IPS-18a (cell line): ENCODE measurements around the gene ARHGAP22.

Source experiments
- H3K27ac ChIP-seq: one replicate; pipeline ENCODE4 v1.5.1; 2013; ENCODE audit warnings: low read length
- H3K27me3 ChIP-seq: one replicate; pipeline ENCODE4 v1.6.1; 2013; ENCODE audit warnings: mild to moderate bottlenecking, low read length; ENCODE audit not compliant: control insufficient read depth, insufficient read depth
- H3K36me3 ChIP-seq: one replicate; pipeline ENCODE4 v1.6.1; 2013; ENCODE audit warnings: low read depth, low read length; ENCODE audit not compliant: control insufficient read depth
- H3K4me1 ChIP-seq: one replicate; pipeline ENCODE4 v1.6.1; 2013; ENCODE audit warnings: low read depth, low read length; ENCODE audit not compliant: control insufficient read depth
- H3K4me3 ChIP-seq: one replicate; pipeline ENCODE4 v1.5.1; 2013; ENCODE audit warnings: low read length
- H3K9ac ChIP-seq: one replicate; pipeline ENCODE4 v1.6.1; 2013; ENCODE audit warnings: mild to moderate bottlenecking, low read length, moderate library complexity
- H3K9me3 ChIP-seq: one replicate; pipeline ENCODE4 v1.6.1; 2013; ENCODE audit warnings: low read depth, low read length; ENCODE audit not compliant: control insufficient read depth

The ARHGAP22 gene

GRCh38 chr10:48554656-48555055 is 50.2 kb downstream of the ARHGAP22 start:
- H3K4me1 ChIP-seq, result peaks cover 4% of the 10 kb centered on the region
- no peak overlapping the region for H3K4me3 ChIP-seq
- no peaks in the 10 kb centered on the region for H3K9me3 ChIP-seq
- no peak overlapping the region for H3K27ac ChIP-seq
- H3K9ac ChIP-seq, result no peak overlapping the region
- no peaks in the 10 kb centered on the region for H3K36me3 ChIP-seq
- no peaks in the 10 kb centered on the region for H3K27me3 ChIP-seq

- no peak overlapping the region for H3K4me3 ChIP-seq
- no peaks in the 10 kb centered on the region for H3K27me3 ChIP-seq
- H3K9me3 ChIP-seq, result no peaks in the 10 kb centered on the region
- H3K27ac ChIP-seq, result no peak overlapping the region
- H3K9ac ChIP-seq, result no peak overlapping the region
- no peaks in the 10 kb centered on the region for H3K36me3 ChIP-seq
- H3K4me1 ChIP-seq, result peaks cover 4% of the 10 kb centered on the region
Observed at GRCh38 chr10:48554246-48554645, 50.6 kb downstream of the ARHGAP22 start.

GRCh38 chr10:48552946-48553564 is 51.8 kb downstream of the ARHGAP22 start:
- Histone ChIP-seq H3K9ac (no peak overlapping the region), H3K27ac (no peak overlapping the region), H3K36me3 (no peaks in the 10 kb centered on the region), H3K9me3 (no peaks in the 10 kb centered on the region), H3K4me3 (no peak overlapping the region), H3K4me1 (peaks cover 4% of the 10 kb centered on the region), H3K27me3 (no peaks in the 10 kb centered on the region)

- Histone ChIP-seq H3K27ac (no peak overlapping the region), H3K9ac (no peak overlapping the region), H3K4me3 (no peak overlapping the region), H3K36me3 (no peaks in the 10 kb centered on the region), H3K27me3 (no peaks in the 10 kb centered on the region), H3K4me1 (peaks cover 4% of the 10 kb centered on the region), H3K9me3 (no peaks in the 10 kb centered on the region)
Observed at GRCh38 chr10:48551861-48552591, 52.8 kb downstream of the ARHGAP22 start.

- no peak overlapping the region for H3K4me3 ChIP-seq
- H3K4me1 ChIP-seq, result peaks cover 4% of the 10 kb centered on the region
- H3K27ac ChIP-seq, result no peak overlapping the region
- H3K36me3 ChIP-seq, result no peaks in the 10 kb centered on the region
- no peak overlapping the region for H3K9ac ChIP-seq
- H3K9me3 ChIP-seq, result no peaks in the 10 kb centered on the region
- H3K27me3 ChIP-seq, result no peaks in the 10 kb centered on the region
Observed at GRCh38 chr10:48550977-48551376, 53.9 kb downstream of the ARHGAP22 start.

GRCh38 chr10:48550071-48550691 is 54.7 kb downstream of the ARHGAP22 start:
- no peak overlapping the region for H3K27ac ChIP-seq
- H3K27me3 ChIP-seq, result no peaks in the 10 kb centered on the region
- no peak overlapping the region for H3K9ac ChIP-seq
- peaks cover 4% of the 10 kb centered on the region for H3K4me1 ChIP-seq
- no peaks in the 10 kb centered on the region for H3K9me3 ChIP-seq
- H3K36me3 ChIP-seq, result no peaks in the 10 kb centered on the region
- no peak overlapping the region for H3K4me3 ChIP-seq

- Histone ChIP-seq H3K4me1 (peaks cover 4% of the 10 kb centered on the region), H3K27me3 (no peaks in the 10 kb centered on the region), H3K9me3 (no peaks in the 10 kb centered on the region), H3K27ac (no peak overlapping the region), H3K4me3 (no peak overlapping the region), H3K36me3 (no peaks in the 10 kb centered on the region), H3K9ac (no peak overlapping the region)
Observed at GRCh38 chr10:48549236-48549635, 55.6 kb downstream of the ARHGAP22 start.

GRCh38 chr10:48548531-48549135 is 56.2 kb downstream of the ARHGAP22 start:
- no peaks in the 10 kb centered on the region for H3K36me3 ChIP-seq
- H3K9ac ChIP-seq, result no peak overlapping the region
- H3K4me1 ChIP-seq, result peaks cover 4% of the 10 kb centered on the region
- H3K4me3 ChIP-seq, result no peak overlapping the region
- H3K9me3 ChIP-seq, result no peaks in the 10 kb centered on the region
- H3K27ac ChIP-seq, result no peak overlapping the region
- no peaks in the 10 kb centered on the region for H3K27me3 ChIP-seq

GRCh38 chr10:48547981-48548380 is 56.9 kb downstream of the ARHGAP22 start:
- Histone ChIP-seq H3K9ac (no peak overlapping the region), H3K27me3 (no peaks in the 10 kb centered on the region), H3K9me3 (no peaks in the 10 kb centered on the region)

GRCh38 chr10:48547061-48547895 is 57.6 kb downstream of the ARHGAP22 start:
- Histone ChIP-seq H3K36me3 (no peaks in the 10 kb centered on the region), H3K4me3 (no peak overlapping the region), H3K9ac (no peak overlapping the region), H3K4me1 (peaks cover 8% of the 10 kb centered on the region), H3K27ac (no peak overlapping the region), H3K27me3 (no peaks in the 10 kb centered on the region), H3K9me3 (no peaks in the 10 kb centered on the region)

More at GRCh38 chr10:48547981-48548380, 56.9 kb downstream of the ARHGAP22 start:
- Histone ChIP-seq H3K4me3 (no peak overlapping the region), H3K4me1 (peaks cover 6% of the 10 kb centered on the region), H3K27ac (no peak overlapping the region), H3K36me3 (no peaks in the 10 kb centered on the region)
